Ovary (tissue), 9 donors: Measurements from ENCODE around the gene ABHD16A. TPM values are rescaled to one million over a fixed set of nuclear protein-coding genes. Genes with fewer than 3 reads are reported as not detected.

Experiments used
- DNase-seq, 5 donors: peaks; one replicate each; pipeline ENCODE4 v3.0.0-alpha.2; 2019 to 2020
- H3K27ac ChIP-seq, 2 donors: fragments of 200-600 bp; one replicate each; pipeline versions ENCODE4 v1.5.1 to v1.8.0; 2019 to 2022
- H3K27me3 ChIP-seq: fragments of 200-600 bp; one replicate; pipeline ENCODE4 v1.8.0; 2022
- H3K36me3 ChIP-seq: fragments of 200-600 bp; sonication (generic); one replicate; pipeline ENCODE4 v1.5.1; 2019
- H3K4me1 ChIP-seq: one replicate; pipeline ENCODE4 v1.8.1; 2013; ENCODE audit warnings: mild to moderate bottlenecking, moderate library complexity; ENCODE audit not compliant: insufficient read depth
- H3K4me3 ChIP-seq: fragments of 200-600 bp; sonication (generic); one replicate; pipeline ENCODE4 v1.5.1; 2017
- H3K9me3 ChIP-seq, 2 donors: fragments of 200-600 bp in 1 of 2; sonication (generic) in 1 of 2; one replicate each; pipeline versions ENCODE4 v1.5.1 to v1.8.1; 2013 to 2019; ENCODE audit warnings: mild to moderate bottlenecking in 1 of 2, moderate library complexity in 1 of 2
- CTCF ChIP-seq, 3 donors: fragments of 450-650 bp in 2 of 3; fragments of 200-600 bp in 1 of 3; IDR thresholded peaks; one replicate each; pipeline versions ENCODE4 v1.5.1 to v1.8.0; 2016 to 2022; ENCODE audit warnings: antibody characterized with exemption in 3 of 3, mild to moderate bottlenecking in 1 of 3
- EP300 ChIP-seq: sonication (generic); formaldehyde crosslinking; IDR thresholded peaks from one replicate; pipeline ENCODE4 v1.6.1; 2017; ENCODE audit warnings: antibody characterized with exemption
- POLR2A ChIP-seq: fragments of 450-650 bp; IDR thresholded peaks from one replicate; pipeline ENCODE4 v1.6.1; 2017; ENCODE audit warnings: antibody characterized with exemption, mild to moderate bottlenecking, moderate library complexity
- WGBS, 3 donors: extraction: QIAGEN DNeasy Blood & Tissue Kit in 1 of 3; methylation state at CpG; one replicate each; pipeline versions ENCODE4 v1.1.5 to v1.1.7; 2013 to 2017; 5-methylcytosine and 5-hydroxymethylcytosine counted together
- intact Hi-C, 4 donors: fragments of 100-400 bp; cut with DNase I; formaldehyde crosslinking; loops; one replicate each; pipeline versions ENCODE4 v1.11.0 to v1.15.1; 2022 to 2023
- polyA plus RNA-seq, 2 donors: library from polyadenylated mRNA; stranded (reverse); fragments of 200-250 nt in 1 of 2; fragments of 350-450 nt in 1 of 2; fragmentation: Illumina TruSeq in 1 of 2; extraction: RNeasy Lipid Tissue Mini Kit (QIAGEN cat#74804) in 1 of 2; gene quantifications; one replicate each; pipeline ENCODE4 v1.2.3, GENCODE V29; 2013 to 2014
- total RNA-seq, 7 donors: library from RNA; depleted of rRNA in 2 of 7; stranded (reverse); fragments of >200 nt in 2 of 7; fragmentation: NEBNext Ultra II Directional in 3 of 7; extraction: Animal tissue kit (Norgen Biotek cat#: 25700) in 3 of 7; gene quantifications; one replicate each; pipeline versions ENCODE4 v1.1.0 to v1.2.4, GENCODE V29; 2016 to 2023
- donor health status: DM: no; HTN: no; CAD: no; lungs with moderate emphysema.
- donor health status: DM: no; HTN: no; CAD: no.
- donor health status: Bipolar disorder and iron deficiency.
- donor health status: DM: yes; HTN: yes; CAD: no.
- donor health status: DM: no; HTN: no; CAD: no.
- donor health status: DM: yes; HTN: yes; CAD: no.

Gene ABHD16A
- total and polyA plus RNA-seq, 9 donors = 25.4 to 60.4 (median 36.7) TPM

DNA sequence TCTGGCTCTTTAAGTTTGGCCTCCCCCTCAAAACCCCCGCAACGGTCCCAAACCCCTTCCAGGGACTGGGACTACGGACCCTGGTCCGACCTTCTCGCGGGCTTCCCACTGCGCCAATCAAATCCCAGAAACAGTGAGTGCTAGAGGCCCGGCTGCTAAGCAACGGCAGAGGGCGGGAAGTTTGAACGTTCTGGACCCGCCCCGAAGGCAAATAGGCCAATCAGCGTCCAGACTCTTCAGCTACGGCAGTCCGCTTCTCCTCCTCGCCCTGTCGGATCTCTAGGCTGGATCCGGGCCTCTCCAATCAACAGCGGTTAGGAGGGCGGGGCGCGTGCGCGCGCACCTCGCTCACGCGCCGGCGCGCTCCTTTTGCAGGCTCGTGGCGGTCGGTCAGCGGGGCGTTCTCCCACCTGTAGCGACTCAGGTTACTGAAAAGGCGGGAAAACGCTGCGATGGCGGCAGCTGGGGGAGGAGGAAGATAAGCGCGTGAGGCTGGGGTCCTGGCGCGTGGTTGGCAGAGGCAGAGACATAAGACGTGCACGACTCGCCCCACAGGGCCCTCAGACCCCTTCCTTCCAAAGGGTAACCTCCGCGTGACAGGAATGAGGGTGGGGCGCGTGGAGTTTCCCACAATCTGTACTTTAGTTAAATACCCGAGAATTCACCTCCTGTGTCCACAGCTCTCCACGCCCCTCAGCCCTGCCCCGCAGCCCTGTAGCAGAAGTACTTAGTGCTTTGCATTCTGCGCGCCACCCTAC lies 36.7 kb upstream of the ABHD16A start, which contains the start of gene MSH5:
MSH5 (plus strand) TSS at position 367 of the 758 bp plus-strand sequence. CDS start 462 bp downstream, outside the sequence.
- Histone ChIP-seq H3K27ac (peak within 1 kb of the TSS in 1 of 2 donors; percentile 47), H3K4me3 (peak within 1 kb of the TSS; percentile 56), H3K4me1 (peaks cover 7% of the 10 kb centered on the region), H3K9me3 (no peaks in the 10 kb centered on the region), H3K27me3 (no peaks in the 10 kb centered on the region), H3K36me3 (no peaks in the 10 kb centered on the region)
- WGBS, 3 donors = 0 to 1% (median 0%) methylated on average over 57 to 58 of the region's 58 CpGs
- TF ChIP-seq POLR2A (peak; percentile 45), CTCF (IDR thresholded peaks at IDR 0.05) (no peak)
- peak; percentile 96 to 98 (median 98) for DNase-seq
- intact Hi-C loops = loop anchor here (5.0 to 10.0 kb wide), 4 partner anchors 42 to 95 kb away; partner anchors contain the start of gene VARS1 (in 1 of the 4)

- H3K36me3 ChIP-seq = no peaks in the 10 kb centered on the region
- DNase-seq = no peak
- 10 to 13% (median 10%) methylated on average over 6 of the region's 6 CpGs for WGBS, 3 donors
- H3K27ac ChIP-seq = no peak overlapping the region
- no peak overlapping the region for H3K4me3 ChIP-seq
- no peaks in the 10 kb centered on the region for H3K9me3 ChIP-seq
- TF ChIP-seq CTCF (IDR thresholded peaks at IDR 0.05) = no peak
- no peak for TF ChIP-seq POLR2A
- TF ChIP-seq EP300 = no peak
- peaks cover 12% of the 10 kb centered on the region for H3K4me1 ChIP-seq
- intact Hi-C loops = loop anchor here in 3 of 4 donors (5.0 to 10.0 kb wide), 3 partner anchors 57 to 97 kb away; partner anchors contain the start of gene VARS1 (in 1 of the 3)
- H3K27me3 ChIP-seq = no peaks in the 10 kb centered on the region
Observed at GRCh38 chr6:31737991-31738979, 35.2 kb upstream of the ABHD16A start.

DNA sequence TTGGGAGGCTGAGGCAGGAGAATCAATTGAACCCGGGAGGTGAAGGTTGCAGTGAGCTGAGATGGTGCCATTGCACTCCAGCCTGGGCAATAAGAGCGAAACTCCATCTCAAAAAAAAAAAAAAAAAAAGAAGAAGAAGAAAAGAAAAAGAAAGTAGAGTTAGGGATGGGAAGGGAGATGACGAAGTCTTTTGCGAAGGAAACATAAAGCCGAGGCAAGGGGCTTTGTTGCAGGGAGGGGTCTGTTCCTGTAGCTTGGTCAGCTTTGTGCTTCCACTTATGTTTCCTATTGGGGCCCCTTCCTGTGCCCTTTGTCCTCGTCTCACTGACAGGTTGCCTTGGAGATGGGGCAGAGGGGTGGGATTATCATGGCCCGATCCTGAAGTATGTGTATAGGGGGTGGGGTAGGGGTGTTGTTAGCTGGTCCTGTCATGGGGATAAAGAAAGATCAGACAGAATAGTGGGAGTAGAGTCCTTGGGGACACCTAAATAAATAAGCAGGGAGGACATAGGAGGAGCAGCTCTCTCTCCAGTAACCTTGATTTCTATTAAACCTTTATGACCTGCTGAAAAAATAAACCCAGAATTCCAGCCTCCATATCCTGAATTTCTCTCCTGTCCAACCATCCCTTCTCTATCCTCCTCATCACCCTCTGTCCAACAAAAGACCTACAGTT lies 34.3 kb upstream of the ABHD16A start:
- Histone ChIP-seq H3K27ac (peak overlapping the region in 1 of 2 donors; percentile 83), H3K36me3 (no peaks in the 10 kb centered on the region), H3K4me3 (no peak overlapping the region), H3K4me1 (peaks cover 12% of the 10 kb centered on the region), H3K27me3 (no peaks in the 10 kb centered on the region), H3K9me3 (no peaks in the 10 kb centered on the region)
- TF ChIP-seq POLR2A = no peak
- no peak for TF ChIP-seq CTCF (IDR thresholded peaks at IDR 0.05)
- no peak for TF ChIP-seq EP300
- DNase-seq = no peak
- WGBS, 3 donors = 60 to 65% (median 60%) methylated on average over 7 of the region's 7 CpGs
- intact Hi-C loops = loop anchor here in 3 of 4 donors (5.0 to 10.0 kb wide), 3 partner anchors 57 to 97 kb away; partner anchors contain the start of gene VARS1 (in 1 of the 3)
